ENCODE data around the gene HSPB6.

GRCh38 chr19:35801828-35802227 lies 45.0 kb upstream of the HSPB6 start:
- TF ChIP-seq EP300 (IDR thresholded peaks at IDR 0.05) (no peak), CTCF (IDR thresholded peaks at IDR 0.05) (no peak), POLR2A (IDR thresholded peaks at IDR 0.05) (no peak)

All from sigmoid colon (tissue), 4 donors.